ENCODE results near the gene CYTH3. TPM values are rescaled to one million over a fixed set of nuclear protein-coding genes. Genes with fewer than 3 reads are reported as not detected.

Gene CYTH3
- total RNA-seq, 1 experiment from 2014 or later = 73.4 TPM

DNA sequence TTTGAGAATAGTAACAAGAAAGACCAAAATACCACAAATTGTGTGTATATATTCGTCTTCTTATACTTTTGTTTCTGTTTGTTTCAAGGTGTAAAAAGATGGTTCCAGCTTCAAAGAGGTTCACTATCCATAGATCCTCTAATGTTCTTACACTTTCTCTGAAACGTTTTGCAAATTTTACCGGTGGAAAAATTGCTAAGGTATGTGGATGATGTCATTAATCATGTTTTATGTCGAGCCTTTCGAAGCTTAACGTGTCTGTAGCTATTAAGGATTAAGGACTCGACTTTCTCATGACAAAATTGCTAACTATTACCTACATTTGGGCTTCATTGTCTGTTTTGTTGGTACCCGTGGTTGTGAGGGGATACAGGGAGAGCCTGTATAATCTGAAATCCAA, 128.4 kb downstream of the CYTH3 start:
- Mint-ChIP-seq H3K36me3 (ENCODE audit: insufficient read depth, unreplicated experiment) (peaks cover 58% of the 10 kb centered on the region), H3K4me1 (ENCODE audit: low read depth, unreplicated experiment) (no peaks in the 10 kb centered on the region), H3K4me3 (ENCODE audit: low read depth, unreplicated experiment) (no peak overlapping the region), H3K9me3 (ENCODE audit: low read depth, unreplicated experiment) (no peaks in the 10 kb centered on the region), H3K27me3 (ENCODE audit: unreplicated experiment) (no peaks in the 10 kb centered on the region), H3K27ac (ENCODE audit: unreplicated experiment) (no peak overlapping the region)
- TF ChIP-seq, protein P1, sequence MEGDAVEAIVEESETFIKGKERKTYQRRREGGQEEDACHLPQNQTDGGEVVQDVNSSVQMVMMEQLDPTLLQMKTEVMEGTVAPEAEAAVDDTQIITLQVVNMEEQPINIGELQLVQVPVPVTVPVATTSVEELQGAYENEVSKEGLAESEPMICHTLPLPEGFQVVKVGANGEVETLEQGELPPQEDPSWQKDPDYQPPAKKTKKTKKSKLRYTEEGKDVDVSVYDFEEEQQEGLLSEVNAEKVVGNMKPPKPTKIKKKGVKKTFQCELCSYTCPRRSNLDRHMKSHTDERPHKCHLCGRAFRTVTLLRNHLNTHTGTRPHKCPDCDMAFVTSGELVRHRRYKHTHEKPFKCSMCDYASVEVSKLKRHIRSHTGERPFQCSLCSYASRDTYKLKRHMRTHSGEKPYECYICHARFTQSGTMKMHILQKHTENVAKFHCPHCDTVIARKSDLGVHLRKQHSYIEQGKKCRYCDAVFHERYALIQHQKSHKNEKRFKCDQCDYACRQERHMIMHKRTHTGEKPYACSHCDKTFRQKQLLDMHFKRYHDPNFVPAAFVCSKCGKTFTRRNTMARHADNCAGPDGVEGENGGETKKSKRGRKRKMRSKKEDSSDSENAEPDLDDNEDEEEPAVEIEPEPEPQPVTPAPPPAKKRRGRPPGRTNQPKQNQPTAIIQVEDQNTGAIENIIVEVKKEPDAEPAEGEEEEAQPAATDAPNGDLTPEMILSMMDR (IDR thresholded peaks at IDR 0.05; ENCODE audit: unreplicated experiment) = no peak
- intact Hi-C loops (cut with micrococcal nuclease; ENCODE audit: unreplicated experiment) = no loop called here
- DNase-seq = no peak
- CTCF ChIA-PET = no interaction called here
- BruUV-seq (replicated peaks) = no TSS peak

DNA sequence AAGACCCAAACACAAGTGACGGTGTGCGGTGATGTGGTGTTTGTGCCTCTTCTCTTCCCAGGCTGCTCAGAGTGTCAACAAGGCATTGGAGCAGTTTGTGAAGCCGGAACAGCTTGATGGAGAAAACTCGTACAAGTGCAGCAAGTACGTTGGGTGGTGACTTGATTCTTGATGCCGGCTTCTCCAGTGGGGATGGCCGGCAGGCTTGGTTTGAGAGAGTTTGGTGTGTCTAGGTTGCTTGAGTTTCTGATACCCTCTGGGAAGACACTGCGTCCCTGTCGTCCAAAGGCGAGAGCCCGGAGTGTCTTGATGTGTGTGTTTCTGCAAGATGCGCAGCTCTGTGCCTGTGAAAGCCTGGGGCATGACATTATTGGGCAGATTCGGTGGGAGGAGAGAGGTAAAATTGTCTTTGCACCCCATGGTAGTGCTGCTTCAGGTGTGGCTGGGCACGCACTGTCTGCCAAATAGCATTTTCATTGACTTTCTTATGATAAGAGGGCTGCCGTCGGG, 129.5 kb downstream of the CYTH3 start:
- CTCF ChIA-PET = interaction anchor here (0.7 kb wide), 1 partner anchor 222 kb away, joined by 3 read pairs; no protein-coding TSS in a partner anchor
- no TSS peak for BruUV-seq (replicated peaks)
- no peaks in the 10 kb centered on the region for H3K4me1 Mint-ChIP-seq (ENCODE audit: low read depth, unreplicated experiment)

GRCh38 chr7:6139189-6139996, 133.0 kb downstream of the CYTH3 start:
- CTCF ChIA-PET = interaction anchor here (0.6 to 1.1 kb wide), 2 partner anchors 50 to 56 kb away, joined by 4 read pairs; no protein-coding TSS in a partner anchor
- Mint-ChIP-seq H3K4me3 (ENCODE audit: low read depth, unreplicated experiment) (no peak overlapping the region), H3K27me3 (ENCODE audit: unreplicated experiment) (no peaks in the 10 kb centered on the region), H3K9me3 (ENCODE audit: low read depth, unreplicated experiment) (no peaks in the 10 kb centered on the region), H3K36me3 (ENCODE audit: insufficient read depth, unreplicated experiment) (peaks cover 30% of the 10 kb centered on the region), H3K27ac (ENCODE audit: unreplicated experiment) (no peak overlapping the region), H3K4me1 (ENCODE audit: low read depth, unreplicated experiment) (no peaks in the 10 kb centered on the region)
- TF ChIP-seq, protein P1 (IDR thresholded peaks at IDR 0.05; ENCODE audit: unreplicated experiment) = no peak
- intact Hi-C loops (cut with micrococcal nuclease; ENCODE audit: unreplicated experiment) = no loop called here
- DNase-seq = no peak
- no TSS peak for BruUV-seq (replicated peaks)

More for the DNA sequence above, 129.5 kb downstream of the CYTH3 start:
- Mint-ChIP-seq H3K4me3 (ENCODE audit: low read depth, unreplicated experiment) (no peak overlapping the region), H3K9me3 (ENCODE audit: low read depth, unreplicated experiment) (no peaks in the 10 kb centered on the region), H3K27me3 (ENCODE audit: unreplicated experiment) (no peaks in the 10 kb centered on the region), H3K27ac (ENCODE audit: unreplicated experiment) (no peak overlapping the region), H3K36me3 (ENCODE audit: insufficient read depth, unreplicated experiment) (peaks cover 48% of the 10 kb centered on the region)
- TF ChIP-seq, protein P1 (IDR thresholded peaks at IDR 0.05; ENCODE audit: unreplicated experiment) = no peak
- intact Hi-C loops (cut with micrococcal nuclease; ENCODE audit: unreplicated experiment) = no loop called here
- DNase-seq = no peak

- no peaks in the 10 kb centered on the region for H3K9me3 Mint-ChIP-seq (ENCODE audit: low read depth, unreplicated experiment)
- no peak overlapping the region for H3K27ac Mint-ChIP-seq (ENCODE audit: unreplicated experiment)
- intact Hi-C loops (cut with micrococcal nuclease; ENCODE audit: unreplicated experiment) = no loop called here
- no peaks in the 10 kb centered on the region for H3K4me1 Mint-ChIP-seq (ENCODE audit: low read depth, unreplicated experiment)
- no peak for DNase-seq
- no peaks in the 10 kb centered on the region for H3K27me3 Mint-ChIP-seq (ENCODE audit: unreplicated experiment)
- H3K36me3 Mint-ChIP-seq (ENCODE audit: insufficient read depth, unreplicated experiment) = peaks cover 23% of the 10 kb centered on the region
- TF ChIP-seq, protein P1 (IDR thresholded peaks at IDR 0.05; ENCODE audit: unreplicated experiment) = no peak
- BruUV-seq (replicated peaks) = no TSS peak
- CTCF ChIA-PET = interaction anchor here (0.6 to 0.7 kb wide), 4 partner anchors 15 to 425 kb away, joined by 3 to 6 read pairs (median 4); no protein-coding TSS in a partner anchor
- H3K4me3 Mint-ChIP-seq (ENCODE audit: low read depth, unreplicated experiment) = no peak overlapping the region
Observed at GRCh38 chr7:6136475-6136874, 135.9 kb downstream of the CYTH3 start.
